BJ (cell line): ENCODE results near the gene BAIAP2. TPM values are rescaled to one million over a fixed set of nuclear protein-coding genes. Genes with fewer than 3 reads are reported as not detected.

Source experiments
- CTCF ChIA-PET: fragments of 350-600 bp; formaldehyde crosslinking; extraction: SDS; loops from one replicate; lab custom pipeline; 2021; ENCODE audit warnings: antibody characterized with exemption, inconsistent platforms; lab: Yijun Ruan, JAX
- POLR2A ChIA-PET: fragments of 300-600 bp; sonication (Branson Sonifier 250); formaldehyde crosslinking; extraction: SDS; loops from one replicate; lab custom pipeline; 2021; ENCODE audit warnings: antibody characterized with exemption; lab: Charles Lee
- DNase-seq: peaks from one replicate; pipeline ENCODE4 v3.0.0-alpha.2; 2011; ENCODE audit warnings: low read depth
- H3K27me3 ChIP-seq: 2 replicates; pipeline ENCODE4 v1.6.0; 2011; ENCODE audit warnings: low read length; ENCODE audit not compliant: control insufficient read depth, insufficient read depth
- H3K36me3 ChIP-seq: 2 replicates; pipeline ENCODE4 v1.5.1; 2011; ENCODE audit warnings: low read length; ENCODE audit not compliant: control insufficient read depth, insufficient read depth
- H3K4me3 ChIP-seq: 2 replicates; pipeline ENCODE4 v1.5.1; 2011; ENCODE audit warnings: low read depth, mild to moderate bottlenecking, control low read depth, low read length
- polyA plus RNA-seq: library from polyadenylated mRNA; depleted of rRNA; stranded (reverse); fragments of >200 nt; gene quantifications from 2 replicates; pipeline ENCODE4 v1.2.3, GENCODE V29; 2011
- TF ChIP-seq, protein P1 (sequence below): IDR thresholded peaks from 2 replicates; pipeline ENCODE4 v1.5.1; 2011; ENCODE audit warnings: low read depth, mild to moderate bottlenecking, control low read depth, inconsistent platforms, low read length, moderate library complexity; ENCODE audit not compliant: insufficient read depth

Gene BAIAP2
- polyA plus RNA-seq, 1 experiment: 12.1 TPM

DNA sequence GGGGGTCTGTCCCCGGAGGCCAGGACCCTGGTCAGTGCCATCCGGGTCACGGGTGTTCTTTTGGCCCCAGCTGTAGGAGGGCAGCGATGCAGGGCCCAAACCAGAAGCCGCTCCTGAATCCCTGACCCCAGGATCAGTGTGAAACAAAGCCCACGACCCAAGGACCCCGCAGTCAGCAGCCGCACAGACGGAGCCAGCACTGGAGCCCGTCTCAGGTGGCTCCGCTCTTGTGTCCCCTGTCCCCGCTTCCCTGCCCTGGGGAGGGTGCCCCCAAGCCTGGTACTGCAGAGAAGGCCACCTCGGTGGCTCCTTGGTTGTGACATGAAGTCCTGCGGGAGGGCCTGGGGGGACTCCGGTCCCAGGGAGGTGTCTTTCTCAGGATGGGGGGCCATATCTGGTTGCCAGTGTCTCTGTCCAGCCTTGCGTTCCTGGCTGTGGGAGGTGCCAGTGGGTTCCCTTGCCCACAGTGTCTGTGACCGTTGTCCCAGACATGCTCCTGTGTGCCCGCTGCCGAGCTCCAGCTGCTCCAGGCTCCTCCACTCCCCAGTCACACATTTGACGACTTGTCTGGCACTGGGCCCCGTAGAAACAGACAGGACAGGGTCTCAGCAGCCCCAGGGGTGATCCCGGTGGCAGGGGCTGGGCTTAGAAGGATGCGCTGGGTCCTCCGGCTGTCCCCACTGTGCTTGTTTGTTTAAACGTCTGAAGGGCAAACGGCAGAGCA, 33.6 kb downstream of the BAIAP2 start:
- TF ChIP-seq, protein P1, sequence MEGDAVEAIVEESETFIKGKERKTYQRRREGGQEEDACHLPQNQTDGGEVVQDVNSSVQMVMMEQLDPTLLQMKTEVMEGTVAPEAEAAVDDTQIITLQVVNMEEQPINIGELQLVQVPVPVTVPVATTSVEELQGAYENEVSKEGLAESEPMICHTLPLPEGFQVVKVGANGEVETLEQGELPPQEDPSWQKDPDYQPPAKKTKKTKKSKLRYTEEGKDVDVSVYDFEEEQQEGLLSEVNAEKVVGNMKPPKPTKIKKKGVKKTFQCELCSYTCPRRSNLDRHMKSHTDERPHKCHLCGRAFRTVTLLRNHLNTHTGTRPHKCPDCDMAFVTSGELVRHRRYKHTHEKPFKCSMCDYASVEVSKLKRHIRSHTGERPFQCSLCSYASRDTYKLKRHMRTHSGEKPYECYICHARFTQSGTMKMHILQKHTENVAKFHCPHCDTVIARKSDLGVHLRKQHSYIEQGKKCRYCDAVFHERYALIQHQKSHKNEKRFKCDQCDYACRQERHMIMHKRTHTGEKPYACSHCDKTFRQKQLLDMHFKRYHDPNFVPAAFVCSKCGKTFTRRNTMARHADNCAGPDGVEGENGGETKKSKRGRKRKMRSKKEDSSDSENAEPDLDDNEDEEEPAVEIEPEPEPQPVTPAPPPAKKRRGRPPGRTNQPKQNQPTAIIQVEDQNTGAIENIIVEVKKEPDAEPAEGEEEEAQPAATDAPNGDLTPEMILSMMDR: no peak
- no peak overlapping the region for H3K4me3 ChIP-seq
- no peaks in the 10 kb centered on the region for H3K27me3 ChIP-seq
- H3K36me3 ChIP-seq: no peaks in the 10 kb centered on the region; the same call in none of the 2 replicates
- DNase-seq: no peak
- ChIA-PET CTCF (interaction anchor here (0.9 kb wide), 1 partner anchor 27 kb away, joined by 3 read pairs; no protein-coding TSS in a partner anchor), POLR2A (interaction anchor here (0.5 kb wide), 1 partner anchor 11 kb away, joined by 3 read pairs; no protein-coding TSS in a partner anchor)

DNA sequence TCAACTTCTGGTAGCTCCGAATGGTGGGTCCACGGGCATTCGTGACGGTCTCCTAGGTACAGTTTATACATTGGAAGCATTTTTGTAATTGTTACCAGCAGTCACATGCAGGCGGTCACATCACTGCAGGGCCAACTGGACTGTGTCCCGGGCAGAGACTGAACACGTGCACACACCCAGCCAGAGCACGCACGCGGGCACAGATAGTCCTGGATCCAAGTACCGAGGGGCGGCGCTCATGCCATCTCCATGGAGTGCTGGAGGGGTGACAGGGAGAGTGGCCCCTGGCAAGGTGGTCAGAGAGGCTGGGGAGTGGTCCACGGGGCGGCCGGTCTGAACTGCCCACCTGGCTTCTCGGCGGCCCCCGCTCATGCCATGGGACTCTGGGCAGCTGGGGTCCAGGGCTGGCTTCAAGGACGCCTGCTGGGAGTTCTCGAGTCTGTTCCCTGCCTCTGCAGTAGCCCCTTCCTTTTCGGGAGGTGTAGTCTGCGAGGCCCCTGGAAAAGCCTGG, 34.2 kb downstream of the BAIAP2 start:
- no peak overlapping the region for H3K4me3 ChIP-seq
- POLR2A ChIA-PET: no interaction called here
- TF ChIP-seq, protein P1: no peak
- H3K36me3 ChIP-seq: no peaks in the 10 kb centered on the region; the same call in none of the 2 replicates
- CTCF ChIA-PET: no interaction called here
- no peaks in the 10 kb centered on the region for H3K27me3 ChIP-seq
- DNase-seq: no peak

DNA sequence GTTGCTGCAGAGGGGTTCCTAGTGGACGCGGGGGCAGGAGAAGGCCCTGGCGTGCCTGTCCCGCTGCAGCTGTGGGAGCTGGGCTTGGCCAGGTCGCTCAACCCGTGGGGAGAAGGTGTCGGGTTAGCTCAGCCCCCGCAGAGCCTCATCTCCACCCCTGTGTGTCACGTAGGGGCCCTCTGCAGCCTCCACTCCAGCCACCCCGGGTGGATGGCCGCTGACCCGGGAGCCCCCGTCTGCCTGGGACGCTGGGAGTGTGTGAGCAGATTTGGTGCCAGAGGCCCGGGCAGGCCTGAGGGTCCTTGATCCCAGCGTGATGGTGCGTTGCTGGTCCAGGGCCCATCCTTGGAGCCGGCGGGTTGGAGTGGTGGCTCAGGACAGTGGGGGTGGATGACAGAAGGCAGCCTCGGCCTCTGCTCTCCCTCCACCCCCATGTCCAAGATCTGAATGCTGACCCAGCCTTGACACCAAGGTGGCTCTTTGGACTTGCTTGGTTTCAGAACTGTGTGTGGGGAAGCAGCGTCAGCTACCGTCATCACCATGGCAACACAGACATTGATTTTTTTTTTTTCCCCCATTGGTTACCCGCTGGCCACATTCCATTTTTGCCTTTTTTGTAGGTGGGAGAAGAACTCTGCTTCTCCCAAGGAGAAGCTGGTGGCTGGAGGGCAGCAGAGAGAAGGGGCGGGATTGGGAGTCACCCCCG, 35.7 kb downstream of the BAIAP2 start:
- Histone ChIP-seq H3K27me3 (no peaks in the 10 kb centered on the region), H3K4me3 (no peak overlapping the region), H3K36me3 (no peaks in the 10 kb centered on the region; the same call in none of the 2 replicates)
- DNase-seq: no peak
- POLR2A ChIA-PET: no interaction called here
- TF ChIP-seq, protein P1: no peak
- CTCF ChIA-PET: no interaction called here

DNA sequence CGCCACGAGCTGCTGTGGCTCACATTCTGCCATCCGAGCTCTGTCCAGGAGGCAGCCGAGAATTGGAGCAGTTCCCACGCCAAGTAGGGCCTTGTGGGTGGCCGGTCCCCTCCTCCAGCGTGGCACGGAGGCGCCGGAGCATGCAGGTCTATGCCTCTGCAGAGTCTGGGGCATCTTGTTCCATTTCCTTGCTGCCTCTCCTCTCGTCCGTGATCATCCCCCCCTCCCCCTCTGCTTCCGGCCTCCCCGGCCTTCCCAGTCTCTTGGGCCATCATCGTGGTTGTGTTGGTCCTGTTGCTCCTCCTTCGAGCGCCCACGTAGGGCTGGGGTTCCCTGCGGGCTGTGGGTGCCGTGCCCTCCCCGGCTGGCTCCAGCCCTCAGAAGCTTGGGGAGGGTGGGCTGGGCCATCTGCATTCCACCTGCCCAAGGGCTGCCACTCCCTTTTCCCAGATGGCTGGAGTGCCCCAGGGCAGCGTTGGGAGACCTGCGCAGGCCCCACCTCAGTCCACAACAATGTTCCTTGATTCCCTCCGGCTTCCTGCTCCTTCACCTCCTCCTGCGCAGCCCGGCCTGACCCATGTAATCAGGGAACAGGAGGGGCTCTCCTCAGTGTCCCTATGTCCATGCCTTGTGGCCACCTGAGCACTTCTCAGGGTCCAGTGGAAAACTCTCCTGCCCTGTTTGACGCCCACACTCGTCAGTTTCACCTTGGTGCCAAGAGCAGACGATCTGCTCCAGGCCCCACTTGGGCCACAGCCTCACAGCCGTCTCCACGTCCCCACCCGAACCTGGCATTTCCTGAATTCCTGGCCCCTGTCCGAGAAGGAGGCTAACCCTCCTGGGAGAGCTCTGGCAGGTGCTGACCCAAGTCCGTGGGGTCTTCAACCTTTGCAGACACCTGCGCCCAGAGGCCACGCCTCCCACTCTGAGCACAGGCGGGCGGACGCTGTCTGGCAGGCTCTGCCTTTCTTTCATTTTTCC, 37.1 kb downstream of the BAIAP2 start:
- DNase-seq: no peak
- CTCF ChIA-PET: no interaction called here

More for the DNA sequence above, 37.1 kb downstream of the BAIAP2 start:
- Histone ChIP-seq H3K36me3 (no peaks in the 10 kb centered on the region; the same call in none of the 2 replicates), H3K27me3 (no peaks in the 10 kb centered on the region), H3K4me3 (no peak overlapping the region)
- POLR2A ChIA-PET: no interaction called here
- TF ChIP-seq, protein P1: no peak
